Heart right ventricle (tissue), 16 donors: ENCODE data around the gene MYO3B. TPM values are rescaled to one million over a fixed set of nuclear protein-coding genes. Genes with fewer than 3 reads are reported as not detected.
"Not testable (repeated sequence)": the region's sequence is repeated elsewhere in the genome, so short reads cannot be mapped to it uniquely, and the experiment has no call there.

Source experiments
- ATAC-seq, 8 donors: fragments of 200-7000 bp; cut with Tn5 transposase; one replicate each; pipeline ENCODE4 v1.9.1; 2020; ENCODE audit warnings: mild to moderate bottlenecking in 8 of 8, moderate library complexity in 8 of 8, moderate number of reproducible peaks in 1 of 8
- DNase-seq, 2 donors: peaks; one replicate each; pipeline ENCODE4 v3.0.0-alpha.2; 2020
- H3K27ac ChIP-seq, 10 donors: fragments of 200-600 bp; sonication (generic) in 2 of 10; one replicate each; pipeline versions ENCODE4 v1.5.0 to v1.8.0; 2020 to 2022; ENCODE audit warnings: mild to moderate bottlenecking in 3 of 10
- H3K27me3 ChIP-seq, 7 donors: fragments of 200-600 bp; one replicate each; pipeline ENCODE4 v1.8.0; 2021 to 2022; ENCODE audit warnings: mild to moderate bottlenecking in 2 of 7
- H3K36me3 ChIP-seq, 9 donors: fragments of 200-600 bp; sonication (generic) in 1 of 9; one replicate each; pipeline versions ENCODE4 v1.5.0 to v1.8.0; 2020 to 2022; ENCODE audit warnings: mild to moderate bottlenecking in 2 of 9
- H3K4me1 ChIP-seq, 9 donors: fragments of 200-600 bp; sonication (generic) in 1 of 9; one replicate each; pipeline versions ENCODE4 v1.5.0 to v1.8.0; 2020 to 2022; ENCODE audit warnings: mild to moderate bottlenecking in 4 of 9
- H3K4me3 ChIP-seq, 10 donors: fragments of 200-600 bp; sonication (generic) in 2 of 10; one replicate each; pipeline versions ENCODE4 v1.5.0 to v1.8.0; 2020 to 2022; ENCODE audit warnings: mild to moderate bottlenecking in 7 of 10, moderate library complexity in 2 of 10
- H3K9me3 ChIP-seq, 11 donors: fragments of 200-600 bp in 10 of 11; sonication (generic) in 2 of 11; one replicate each; pipeline versions ENCODE4 v1.5.0 to v1.8.0; 2013 to 2022; ENCODE audit warnings: mild to moderate bottlenecking in 2 of 11, control low read depth in 1 of 11, moderate library complexity in 1 of 11
- WGBS, 2 donors: extraction: QIAGEN DNeasy Blood & Tissue Kit; methylation state at CpG; one replicate each; pipeline ENCODE4 v1.1.7; 2013; ENCODE audit warnings: inconsistent platforms in 1 of 2; 5-methylcytosine and 5-hydroxymethylcytosine counted together
- intact Hi-C, 10 donors: fragments of 100-400 bp; cut with DNase I; formaldehyde crosslinking; loops; one replicate each; pipeline versions ENCODE4 v1.11.1 to v1.14.2; 2022
- polyA plus RNA-seq, 2 donors: library from polyadenylated mRNA; stranded (reverse); fragments of 200-250 nt; gene quantifications; one replicate each; pipeline ENCODE4 v1.2.3, GENCODE V29; 2013
- total RNA-seq, 10 donors: library from RNA; stranded (reverse); fragmentation: NEBNext Ultra II Directional in 3 of 10; extraction: Animal tissue kit (Norgen Biotek cat#: 25700) in 3 of 10; gene quantifications; one replicate each; pipeline versions ENCODE4 v1.2.1 to v1.2.4, GENCODE V29; 2021 to 2023
- TF ChIP-seq, protein P1 (sequence below), 9 donors: fragments of 200-600 bp; sonication (generic) in 2 of 9; IDR thresholded peaks; one replicate each; pipeline versions ENCODE4 v1.5.0 to v1.8.0; 2021 to 2022; ENCODE audit warnings: antibody characterized with exemption in 9 of 9, mild to moderate bottlenecking in 5 of 9, moderate library complexity in 1 of 9
- donor health status: Arrhythmogenic right ventricular cardiomyopathy.
- donor health status: ischemic (EF 13 %, LVEDD 7.1; RV severe dilation, severe dysfunction).
- donor health status: healthy with polysubstance abuse.
- donor health status: DM: no; HTN: yes; CAD: no.
- donor health status: DM: no; HTN: no; CAD: no.
- donor health status: ischemic (EF 25% LVEDD 6.9; RV normal size, moderate dysfunction).
- donor health status: ischemic (EF 25% LVEDD 5.7; RV mildly dilated, moderate dysfunction).
- donor health status: healthy.
- donor health status: DM: yes; HTN: yes; CAD: no.
- donor health status: Ischemic cardiomyopathy.
- donor health status: ischemic (EF 35%, LVEDD 5.7; RV mildly dilated, moderate dysfunction).
- donor health status: nonischemic (EF 11% LVEDD 7.7; RV severe dilation, severe dysfunction).
- donor health status: DM: yes; HTN: yes; CAD: no.
- donor health status: PGD.
- donor health status: ischemic (EF 29% LVEDD 5.4; RV normal size, mild dysfunction).
- donor health status: nonischemic (EF 23%, LVEDD 6.1; RV moderate dilation, normal function).

MYO3B gene
- total and polyA plus RNA-seq, 12 donors = 0.05 to 0.21 (median 0.09) TPM; not detected in 8

DNA sequence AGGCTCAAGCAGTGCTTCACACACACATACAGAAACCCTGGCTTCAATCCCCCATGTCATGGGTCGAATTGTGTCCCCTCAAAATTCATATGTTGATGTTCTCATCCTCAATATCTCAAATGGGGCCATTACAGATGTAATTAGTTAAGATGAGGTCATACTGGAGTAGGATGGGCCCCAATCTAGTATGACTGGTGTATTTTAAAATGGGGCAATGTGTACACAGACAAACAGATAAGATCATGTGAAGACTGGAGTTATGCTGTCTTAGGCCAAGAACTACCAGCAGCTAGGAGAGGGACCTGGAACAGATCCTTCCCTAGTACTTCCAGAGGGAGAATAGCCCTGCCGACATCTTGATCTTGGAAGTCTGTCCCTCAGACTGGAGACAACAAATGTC is 167.7 kb downstream of the MYO3B start:
- Histone ChIP-seq H3K4me1 (no peaks in the 10 kb centered on the region), H3K4me3 (no peak overlapping the region), H3K9me3 (no peaks in the 10 kb centered on the region), H3K27me3 (peaks cover 0 to 5% (median 0%) of the 10 kb centered on the region in 7 donors), H3K36me3 (no peaks in the 10 kb centered on the region), H3K27ac (no peak overlapping the region)
- TF ChIP-seq, protein P1, sequence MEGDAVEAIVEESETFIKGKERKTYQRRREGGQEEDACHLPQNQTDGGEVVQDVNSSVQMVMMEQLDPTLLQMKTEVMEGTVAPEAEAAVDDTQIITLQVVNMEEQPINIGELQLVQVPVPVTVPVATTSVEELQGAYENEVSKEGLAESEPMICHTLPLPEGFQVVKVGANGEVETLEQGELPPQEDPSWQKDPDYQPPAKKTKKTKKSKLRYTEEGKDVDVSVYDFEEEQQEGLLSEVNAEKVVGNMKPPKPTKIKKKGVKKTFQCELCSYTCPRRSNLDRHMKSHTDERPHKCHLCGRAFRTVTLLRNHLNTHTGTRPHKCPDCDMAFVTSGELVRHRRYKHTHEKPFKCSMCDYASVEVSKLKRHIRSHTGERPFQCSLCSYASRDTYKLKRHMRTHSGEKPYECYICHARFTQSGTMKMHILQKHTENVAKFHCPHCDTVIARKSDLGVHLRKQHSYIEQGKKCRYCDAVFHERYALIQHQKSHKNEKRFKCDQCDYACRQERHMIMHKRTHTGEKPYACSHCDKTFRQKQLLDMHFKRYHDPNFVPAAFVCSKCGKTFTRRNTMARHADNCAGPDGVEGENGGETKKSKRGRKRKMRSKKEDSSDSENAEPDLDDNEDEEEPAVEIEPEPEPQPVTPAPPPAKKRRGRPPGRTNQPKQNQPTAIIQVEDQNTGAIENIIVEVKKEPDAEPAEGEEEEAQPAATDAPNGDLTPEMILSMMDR (IDR thresholded peaks at IDR 0.05) = no peak
- DNase-seq (no peak), ATAC-seq (no peak)
- intact Hi-C loops = no loop called here
- 76 to 83% methylated on average over 2 of the region's 2 CpGs for WGBS, 2 donors

DNA sequence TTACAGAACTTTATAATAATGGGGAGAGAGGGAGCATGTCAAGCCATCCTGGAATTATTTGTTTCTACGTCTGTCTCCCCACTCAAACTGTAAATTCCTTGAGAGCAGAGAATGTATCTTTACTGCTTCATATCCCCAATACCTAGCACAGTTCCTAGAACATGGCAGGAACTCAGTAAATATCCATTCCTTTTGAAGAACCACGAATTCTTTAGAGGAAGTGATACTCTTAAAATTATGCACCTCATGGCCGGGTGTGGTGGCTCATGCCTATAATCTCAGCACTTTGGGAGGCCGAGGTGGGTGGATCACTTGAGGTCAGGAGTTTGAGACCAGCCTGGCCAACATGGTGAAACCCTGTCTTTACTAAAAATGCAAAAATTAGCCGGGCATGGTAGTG is 171.3 kb downstream of the MYO3B start:
- H3K4me1 ChIP-seq, ATAC-seq, H3K36me3 ChIP-seq, DNase-seq, H3K27ac ChIP-seq, H3K9me3 ChIP-seq, H3K4me3 ChIP-seq, intact Hi-C loops: not testable (repeated sequence)
- peaks cover 0 to 24% (median 0%) of the 10 kb centered on the region in 7 donors for H3K27me3 ChIP-seq
- 67 to 86% methylated on average over 5 of the region's 5 CpGs for WGBS, 2 donors

DNA sequence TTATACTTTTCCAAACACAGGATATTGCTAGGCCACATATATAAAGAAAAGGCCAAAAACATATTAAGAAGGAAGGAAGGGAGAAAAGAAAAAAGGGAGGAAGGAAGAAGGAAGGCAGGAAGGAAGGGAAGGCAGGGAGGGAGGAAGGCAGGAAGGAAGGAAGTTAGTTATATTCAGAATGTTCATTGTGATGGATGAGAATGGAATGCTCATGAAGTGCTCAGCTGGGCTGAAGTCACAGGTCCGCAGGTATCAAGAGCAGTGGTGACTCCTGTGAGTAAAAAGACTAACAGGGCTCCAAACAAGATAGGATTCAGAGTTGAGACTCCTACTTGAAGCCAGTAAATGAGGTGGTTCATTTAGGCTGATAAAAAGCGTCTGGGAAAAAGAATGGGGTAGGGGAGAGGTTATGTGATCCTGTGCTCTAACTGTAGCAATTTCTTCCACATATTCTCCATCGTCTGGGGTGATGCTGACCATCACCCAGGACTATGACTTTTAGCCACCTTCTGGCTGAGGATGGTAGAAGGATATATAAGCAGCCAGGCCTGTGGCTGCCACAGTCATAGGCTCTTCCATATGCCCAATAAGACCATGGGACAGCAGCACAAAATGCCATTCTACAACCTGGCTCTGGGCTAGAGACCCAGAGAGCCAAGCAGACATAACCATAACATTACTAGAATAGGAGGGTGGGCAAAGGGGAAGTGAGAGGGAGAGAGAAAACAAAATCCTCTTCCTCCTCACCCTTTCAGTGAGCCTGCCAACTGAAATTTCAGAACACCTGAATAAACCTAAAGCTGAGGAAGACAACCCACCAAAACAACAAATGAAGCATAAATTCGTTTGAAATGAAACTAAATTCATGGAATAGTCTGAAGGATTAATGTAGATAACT is 173.2 kb downstream of the MYO3B start:
- H3K27ac ChIP-seq = no peak overlapping the region
- no peaks in the 10 kb centered on the region for H3K36me3 ChIP-seq
- no peak for DNase-seq
- 62 to 77% methylated on average over 4 of the region's 4 CpGs for WGBS, 2 donors
- intact Hi-C loops = no loop called here
- ATAC-seq = no peak
- no peaks in the 10 kb centered on the region for H3K4me1 ChIP-seq
- H3K27me3 ChIP-seq = peaks cover 0 to 27% (median 0%) of the 10 kb centered on the region in 7 donors
- H3K9me3 ChIP-seq = no peaks in the 10 kb centered on the region
- H3K4me3 ChIP-seq = no peak overlapping the region
- TF ChIP-seq, protein P1 (IDR thresholded peaks at IDR 0.05) = no peak

DNA sequence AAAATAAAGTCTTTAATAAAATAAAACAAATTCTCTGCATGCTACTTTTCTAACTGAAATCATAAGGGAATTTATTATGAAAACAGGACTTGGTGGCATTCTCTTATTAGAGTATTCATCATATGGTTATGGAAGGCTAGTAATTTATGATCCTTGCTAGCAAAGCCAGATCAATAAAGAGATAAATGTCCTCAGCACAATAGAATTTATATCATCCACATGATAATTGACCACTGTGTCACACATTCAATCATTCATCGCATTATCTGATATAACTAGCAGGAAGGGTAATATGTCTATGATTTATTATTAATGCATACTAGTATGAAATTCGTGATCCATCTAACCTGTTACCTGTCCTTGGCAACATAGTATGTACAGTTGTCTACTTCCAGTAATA is 175.8 kb downstream of the MYO3B start:
- no peaks in the 10 kb centered on the region for H3K36me3 ChIP-seq
- peaks cover 0 to 41% (median 2%) of the 10 kb centered on the region in 7 donors for H3K27me3 ChIP-seq
- intact Hi-C loops = no loop called here
- TF ChIP-seq, protein P1 (IDR thresholded peaks at IDR 0.05) = no peak
- H3K27ac ChIP-seq = no peak overlapping the region
- ATAC-seq = no peak
- H3K4me1 ChIP-seq = no peaks in the 10 kb centered on the region
- WGBS, 2 donors = 80 to 91% methylated on average over 2 of the region's 2 CpGs
- no peak overlapping the region for H3K4me3 ChIP-seq
- no peaks in the 10 kb centered on the region for H3K9me3 ChIP-seq
- DNase-seq = no peak

DNA sequence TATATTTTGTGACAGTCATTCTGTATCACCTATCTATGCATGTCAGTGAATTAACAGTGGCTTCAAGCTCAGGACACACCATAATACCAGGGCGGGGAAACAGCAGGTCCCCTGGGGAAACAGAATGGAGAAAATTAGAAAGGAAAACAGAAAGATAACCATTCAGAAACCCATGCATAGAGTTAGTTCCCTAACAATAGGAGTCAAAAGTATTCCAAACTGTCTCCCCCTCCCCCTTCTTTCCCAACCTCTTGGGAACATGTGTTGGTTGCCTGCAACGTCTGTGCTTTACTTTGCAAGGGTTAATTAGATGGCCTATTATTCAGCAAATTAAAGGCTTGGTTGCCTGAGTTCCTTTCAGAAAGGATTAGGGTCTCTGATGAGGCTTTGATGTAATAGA is 176.4 kb downstream of the MYO3B start:
- intact Hi-C loops = no loop called here
- 45 to 47% methylated on average over 2 of the region's 2 CpGs for WGBS, 2 donors
- Histone ChIP-seq H3K36me3 (no peaks in the 10 kb centered on the region), H3K27me3 (peaks cover 0 to 47% (median 7%) of the 10 kb centered on the region in 7 donors), H3K27ac (no peak overlapping the region), H3K4me1 (no peaks in the 10 kb centered on the region), H3K4me3 (no peak overlapping the region), H3K9me3 (no peaks in the 10 kb centered on the region)
- ATAC-seq = no peak
- TF ChIP-seq, protein P1 (IDR thresholded peaks at IDR 0.05) = no peak
- no peak for DNase-seq
